Measurements from ENCODE around the gene APBB2.

GRCh38 chr4:40927074-40927473, 287.3 kb downstream of the APBB2 start:
- no peak for TF ChIP-seq CTCF (IDR thresholded peaks at IDR 0.05)
- no peak for TF ChIP-seq POLR2A (IDR thresholded peaks at IDR 0.05)
